Left lobe of liver (tissue), 2 donors: ENCODE measurements around the gene ENPP6. TPM values are rescaled to one million over a fixed set of nuclear protein-coding genes. Genes with fewer than 3 reads are reported as not detected.

Experiments used
- ATAC-seq: fragments of 200-7000 bp; cut with Tn5 transposase; one replicate; pipeline ENCODE4 v1.9.1; 2020; ENCODE audit warnings: mild to moderate bottlenecking, moderate library complexity
- DNase-seq: peaks from one replicate; pipeline ENCODE4 v3.0.0-alpha.2; 2020; ENCODE audit warnings: low spot score
- total RNA-seq: library from RNA; stranded (reverse); gene quantifications from one replicate; pipeline ENCODE4 v1.2.1, GENCODE V29; 2021
- donor health status: DM: no; HTN: no; CAD: no; lungs with moderate emphysema.
- donor health status: DM: no; HTN: yes; CAD: no.

ENPP6 gene
- total RNA-seq, 1 donor from 2014 or later = 0.05 TPM

DNA sequence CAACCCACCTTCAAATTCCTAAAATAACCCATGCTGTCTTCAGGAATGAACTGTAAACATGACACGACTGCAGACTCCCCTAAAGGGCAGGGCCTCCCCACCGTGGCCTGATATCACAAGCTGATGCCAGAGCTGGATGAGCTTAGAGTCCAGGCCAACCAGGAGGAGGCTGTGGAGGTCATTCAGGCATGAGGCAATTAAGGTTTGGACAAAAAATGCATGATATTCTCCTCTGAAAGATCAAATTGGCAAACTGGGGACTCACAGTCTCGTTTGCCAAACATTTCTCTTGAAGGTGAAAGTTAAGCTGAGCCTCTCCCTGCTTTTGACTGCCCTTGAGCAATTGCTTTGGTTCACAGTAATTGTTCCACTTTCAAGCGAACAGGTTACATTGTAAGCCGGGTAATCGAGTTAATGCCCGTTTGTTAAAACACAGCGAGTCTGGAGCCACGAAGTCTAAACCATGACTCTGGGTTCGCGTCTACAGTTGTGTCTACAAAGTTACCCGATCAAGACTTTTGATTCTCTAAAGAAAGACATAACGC lies 105.6 kb downstream of the ENPP6 start:
- peak; percentile 74 for DNase-seq
- ATAC-seq = peak; percentile 91

DNA sequence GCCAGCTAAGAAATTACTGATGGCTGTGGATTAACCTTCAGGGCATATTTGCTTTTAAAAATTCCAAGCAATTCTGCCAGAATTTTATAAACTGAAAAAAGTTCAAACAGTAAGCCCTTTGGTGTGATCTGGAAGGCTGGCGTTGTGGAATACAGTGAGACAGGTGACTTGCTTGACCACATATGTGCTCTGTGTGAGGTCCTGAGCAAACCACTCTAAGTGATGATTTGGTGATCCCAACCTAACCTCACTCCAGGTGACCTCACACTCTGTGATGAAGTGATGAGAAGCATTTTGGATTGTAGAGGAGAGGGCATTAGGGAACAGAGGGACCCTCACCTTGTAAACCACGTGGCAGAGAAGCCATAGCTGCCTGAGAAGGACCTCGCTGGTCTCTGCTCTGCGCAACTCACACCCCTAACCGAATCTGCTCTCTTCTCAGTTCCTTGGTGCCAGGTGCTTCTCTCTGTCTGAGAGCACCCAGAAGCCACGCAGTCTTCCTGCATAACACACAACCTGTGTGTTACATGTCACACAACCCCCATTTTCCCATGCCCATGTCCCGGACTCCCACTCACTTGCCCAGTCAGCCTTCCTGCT lies 106.3 kb downstream of the ENPP6 start:
- DNase-seq (no peak), ATAC-seq (peak; percentile 11)

DNA sequence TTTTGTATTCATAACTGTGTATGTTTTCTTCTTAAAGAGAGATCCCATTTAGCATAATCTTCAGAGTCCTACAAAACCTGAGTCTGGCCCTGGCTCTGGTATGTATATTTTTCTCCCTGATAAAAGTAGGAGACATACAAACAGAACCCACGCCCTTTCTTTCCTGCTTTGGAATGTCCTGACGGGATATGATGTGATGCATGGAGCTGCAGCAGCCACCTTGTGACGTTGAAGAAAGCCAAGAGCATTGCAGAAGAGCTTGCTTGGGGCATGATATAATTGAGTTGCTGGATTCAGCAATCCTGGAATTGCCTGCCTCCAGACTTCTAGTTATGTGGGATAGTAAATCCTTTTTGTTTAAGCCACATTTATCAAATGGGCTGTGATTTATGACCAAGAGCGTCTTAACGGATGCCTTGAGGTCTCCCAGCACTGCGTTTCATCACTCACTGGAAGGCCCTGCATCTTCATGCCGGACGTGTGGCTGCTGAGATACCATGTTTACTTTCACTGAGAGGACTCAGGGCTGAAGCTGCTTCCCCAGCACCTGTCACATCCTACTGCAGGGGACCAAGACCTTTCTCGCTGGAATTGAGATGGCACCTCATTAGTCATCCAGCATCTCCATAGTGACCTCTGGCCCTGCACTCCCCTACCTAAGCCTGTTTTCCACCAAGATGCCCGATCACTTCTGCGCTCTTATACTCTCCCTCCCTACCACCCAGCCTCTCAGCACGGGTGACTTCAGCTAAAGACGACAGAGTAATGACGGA lies 107.0 kb downstream of the ENPP6 start:
- DNase-seq (no peak), ATAC-seq (no peak)

DNA sequence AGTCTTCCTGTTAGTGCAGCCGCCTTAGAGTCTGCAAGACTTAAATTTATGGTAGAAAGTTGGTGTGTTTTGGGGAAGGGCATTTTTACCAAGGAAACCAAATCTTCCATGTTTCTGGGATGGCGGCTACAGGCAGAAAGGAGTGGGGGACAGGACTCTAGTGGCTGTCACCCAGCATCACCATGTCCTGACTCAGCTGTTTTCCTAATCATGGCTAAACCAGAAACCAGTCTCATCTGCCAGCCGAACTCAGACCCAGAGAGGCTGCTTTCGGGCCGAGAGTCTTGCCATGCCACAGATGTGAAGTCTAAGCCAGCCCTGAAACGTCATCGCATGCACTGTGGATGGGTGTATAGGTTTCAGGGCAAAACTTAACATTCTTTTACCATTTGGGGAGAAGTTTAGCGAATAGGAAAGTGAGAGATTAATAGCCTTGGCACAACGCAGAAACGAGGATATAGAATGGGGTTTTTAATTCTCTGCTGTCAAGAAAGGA lies 109.6 kb downstream of the ENPP6 start:
- ATAC-seq (no peak), DNase-seq (no peak)

DNA sequence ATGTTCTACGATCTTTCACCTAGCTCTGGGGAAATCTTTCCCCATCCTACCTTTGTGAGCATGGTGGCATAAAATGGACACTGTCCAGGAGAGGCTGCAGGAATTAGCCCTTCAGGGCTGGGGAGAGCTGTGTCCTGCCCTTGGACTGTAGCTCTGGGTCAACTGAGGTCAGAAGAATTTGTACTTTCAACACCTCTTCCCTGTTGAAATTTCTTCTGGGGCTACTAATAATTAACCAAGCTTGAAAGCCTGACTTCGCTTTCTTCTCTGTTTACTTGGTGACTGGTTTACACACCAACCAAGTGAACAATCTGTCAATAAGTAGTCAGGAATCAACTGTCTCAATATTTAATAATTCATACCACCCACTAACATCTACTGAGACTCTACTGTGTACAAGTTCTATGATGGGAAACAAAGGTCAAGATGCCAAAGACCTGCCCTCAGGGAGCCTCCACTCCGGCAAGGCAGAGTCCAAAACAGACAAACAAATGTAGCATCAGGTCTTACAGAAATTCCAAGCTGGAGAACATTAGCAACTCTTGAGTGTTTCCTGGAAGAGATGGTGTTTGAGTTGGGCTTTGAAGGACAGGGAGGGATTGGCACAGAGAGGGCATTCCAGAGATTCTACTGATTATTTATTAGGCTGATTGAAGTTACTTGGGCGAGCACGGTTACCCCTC lies 113.1 kb downstream of the ENPP6 start:
- peak; percentile 87 for ATAC-seq
- DNase-seq = peak; percentile 83

DNA sequence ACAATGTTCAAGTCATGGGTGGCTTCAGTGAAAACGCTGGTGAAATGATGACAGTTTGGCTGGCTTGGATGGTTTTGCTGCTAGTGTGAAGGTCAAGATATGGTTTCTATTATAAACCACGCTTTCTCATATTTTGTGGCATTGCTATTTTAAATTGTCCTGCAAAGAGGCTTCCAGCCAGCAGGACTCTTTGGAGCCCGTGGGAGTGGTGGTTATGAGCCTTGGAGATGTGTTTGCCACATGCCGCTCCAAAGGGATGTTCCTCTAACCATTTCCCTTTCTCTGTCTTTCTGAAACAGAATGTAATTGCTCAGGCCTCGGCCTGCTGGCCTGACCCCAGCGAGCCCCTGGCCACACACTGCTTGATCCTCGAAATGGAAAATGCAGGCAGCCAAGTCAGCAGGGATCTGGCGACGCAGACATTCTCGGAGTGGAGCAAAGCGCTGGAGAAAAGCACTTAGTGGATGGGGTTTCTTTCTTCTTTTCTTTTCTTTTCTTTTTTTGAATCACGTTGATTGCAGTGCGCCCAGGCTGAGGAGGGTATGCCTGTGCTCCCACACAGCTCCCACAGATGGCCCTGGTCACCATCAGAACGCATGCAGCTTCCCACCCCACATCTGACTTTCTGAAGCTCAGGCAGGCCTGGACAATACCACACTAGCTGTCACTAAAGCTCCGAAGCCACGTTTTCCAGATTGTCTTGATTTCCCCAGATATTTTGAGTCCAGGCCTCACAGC lies 114.0 kb downstream of the ENPP6 start:
- DNase-seq (no peak), ATAC-seq (peak; percentile 2)

DNA sequence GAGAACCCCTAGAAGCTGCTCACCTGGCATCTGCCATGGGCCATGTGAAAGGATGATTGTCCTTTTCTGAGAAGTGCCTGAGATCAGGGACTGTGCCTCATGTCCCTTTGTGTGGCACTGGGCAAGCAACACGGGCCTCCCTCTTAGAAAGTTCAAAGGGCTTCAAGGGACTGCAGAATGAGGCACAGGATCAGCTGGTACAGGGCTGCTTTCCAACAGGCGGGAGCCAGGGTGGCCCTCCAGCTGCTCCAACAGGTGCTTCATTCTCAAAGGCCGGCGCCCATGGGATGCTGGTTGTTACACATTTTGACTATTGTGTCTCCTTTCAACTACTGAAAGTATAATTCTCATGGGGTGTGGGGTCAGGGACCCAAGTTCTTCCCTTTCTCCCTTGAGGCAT lies 114.7 kb downstream of the ENPP6 start:
- DNase-seq (no peak), ATAC-seq (no peak)

DNA sequence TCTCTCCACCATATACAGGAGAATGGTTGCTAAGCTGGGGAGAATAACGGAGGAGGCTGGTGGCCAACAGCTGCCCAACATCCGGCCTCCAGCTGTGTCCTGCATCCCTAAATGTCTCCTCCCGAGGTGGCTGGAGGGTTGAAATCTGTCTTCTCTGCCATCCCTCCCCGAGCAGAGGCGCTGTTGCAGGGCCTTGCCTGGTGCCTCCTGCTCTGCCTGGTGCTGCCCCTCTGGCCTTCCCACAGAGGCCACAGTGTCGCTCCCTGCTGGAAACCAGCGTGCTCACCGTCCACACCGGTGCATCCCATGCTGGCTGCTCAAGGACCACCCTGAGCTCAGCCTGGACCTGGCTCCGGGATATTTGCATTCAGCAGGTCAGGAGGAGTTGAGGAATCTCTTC lies 115.2 kb downstream of the ENPP6 start:
- ATAC-seq = no peak
- no peak for DNase-seq

DNA sequence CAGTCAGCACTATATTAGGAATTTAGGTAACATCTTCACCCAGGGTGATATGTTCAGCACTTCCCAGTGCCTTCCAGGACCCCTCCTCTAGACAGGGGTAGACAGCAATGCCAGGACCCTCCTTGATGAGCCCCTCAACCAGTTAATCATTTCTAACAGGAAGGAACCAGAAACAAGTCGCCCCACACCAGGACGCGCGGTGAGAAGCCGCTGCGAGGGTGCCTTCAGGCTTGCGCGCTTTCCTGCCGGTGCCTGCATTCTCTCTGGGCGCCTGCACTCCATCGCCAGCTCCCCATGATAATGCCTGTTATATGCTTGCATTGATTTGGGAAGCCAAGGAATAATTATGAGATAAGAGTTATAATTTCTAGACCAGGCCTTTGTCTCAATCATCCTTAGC lies 116.0 kb downstream of the ENPP6 start:
- DNase-seq = no peak
- ATAC-seq = no peak

DNA sequence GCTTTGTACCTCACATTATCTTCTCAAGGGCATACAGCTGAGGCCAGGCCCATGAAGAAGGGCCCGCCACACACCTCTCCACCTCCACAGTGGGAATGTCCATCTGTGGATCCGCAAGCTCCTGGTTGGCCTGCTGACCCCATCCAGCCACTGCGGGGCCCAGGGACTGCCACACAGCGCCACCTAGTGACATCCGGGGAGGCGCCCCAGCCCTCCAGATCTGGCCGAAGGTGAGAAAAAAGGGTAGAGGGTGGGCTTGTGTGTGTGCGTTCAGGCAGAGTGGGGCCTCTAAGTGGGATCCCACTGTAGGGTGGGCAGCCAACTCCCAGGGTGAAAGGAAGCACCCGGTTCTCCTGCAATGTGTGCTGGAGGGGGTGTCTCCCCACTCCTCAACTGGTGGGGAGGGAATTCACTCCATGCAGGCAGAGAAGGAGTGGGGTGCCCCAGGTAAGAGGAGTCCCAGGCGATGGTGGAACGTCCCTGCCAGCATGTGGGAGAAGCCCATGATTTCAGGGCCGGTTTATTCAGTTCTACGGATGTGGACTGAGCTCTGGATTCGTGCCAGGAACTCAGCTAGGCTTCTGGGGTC lies 117.3 kb downstream of the ENPP6 start:
- ATAC-seq = peak; percentile 79
- DNase-seq = peak; percentile 76

DNA sequence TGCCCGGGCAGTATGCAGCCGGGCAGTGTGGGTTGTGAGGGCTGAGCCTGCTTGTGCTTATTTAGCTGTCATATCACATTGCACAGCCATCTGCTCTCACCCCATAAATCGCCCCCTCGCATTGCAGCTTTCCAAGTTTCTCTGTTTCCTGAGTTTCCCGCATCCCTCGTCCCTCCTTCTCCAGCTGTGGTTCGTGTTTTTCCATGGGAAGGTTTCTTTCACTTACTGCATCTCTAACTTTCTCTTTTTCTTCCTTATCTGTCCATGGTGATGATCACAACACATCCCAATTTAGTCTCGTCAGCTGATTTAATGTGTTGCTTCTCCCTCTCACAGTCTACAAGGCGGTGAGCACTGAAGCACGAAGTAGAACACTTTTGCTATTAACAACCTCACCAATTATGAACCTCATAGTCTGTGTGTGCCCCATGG lies 118.1 kb downstream of the ENPP6 start:
- ATAC-seq (no peak), DNase-seq (no peak)

DNA sequence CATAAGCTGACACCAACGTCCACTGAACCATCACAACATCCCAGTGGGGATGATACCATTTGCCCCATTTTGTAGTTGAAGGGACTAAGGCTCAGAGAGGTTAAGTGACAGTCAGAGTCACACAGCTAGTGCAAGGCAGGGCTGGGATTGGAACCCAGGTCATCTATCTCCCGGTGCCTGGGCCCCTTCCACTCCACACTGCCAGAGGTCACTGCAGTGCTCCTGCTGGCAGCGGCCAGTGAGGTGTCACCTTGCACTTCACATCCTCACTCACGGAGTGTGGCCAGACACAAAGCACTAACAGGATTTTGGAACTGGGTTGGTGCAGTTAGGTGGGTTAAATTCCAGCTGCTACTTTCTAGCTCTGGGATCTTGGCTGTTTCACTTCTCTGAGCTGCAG lies 118.7 kb downstream of the ENPP6 start:
- ATAC-seq (no peak), DNase-seq (no peak)

DNA sequence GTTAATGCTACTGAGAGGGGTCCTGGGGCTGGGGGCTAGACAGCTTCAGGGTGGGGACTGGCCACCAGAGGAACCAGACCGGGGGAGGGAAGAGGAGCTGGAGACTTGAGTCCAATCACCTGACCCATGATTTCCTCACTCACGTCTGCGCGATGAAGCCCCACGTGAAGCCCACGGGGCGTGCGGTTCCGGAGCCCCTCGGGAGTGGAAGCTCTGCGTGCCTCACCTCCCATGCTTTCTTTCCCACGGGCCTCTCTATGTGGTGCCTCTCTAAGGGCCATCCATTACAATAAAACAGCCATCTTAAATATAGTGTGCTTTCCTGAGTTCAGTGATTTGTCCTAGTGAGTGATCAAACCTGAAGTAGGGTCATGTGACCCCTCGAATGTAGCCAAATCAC lies 119.9 kb downstream of the ENPP6 start:
- ATAC-seq (no peak), DNase-seq (no peak)

DNA sequence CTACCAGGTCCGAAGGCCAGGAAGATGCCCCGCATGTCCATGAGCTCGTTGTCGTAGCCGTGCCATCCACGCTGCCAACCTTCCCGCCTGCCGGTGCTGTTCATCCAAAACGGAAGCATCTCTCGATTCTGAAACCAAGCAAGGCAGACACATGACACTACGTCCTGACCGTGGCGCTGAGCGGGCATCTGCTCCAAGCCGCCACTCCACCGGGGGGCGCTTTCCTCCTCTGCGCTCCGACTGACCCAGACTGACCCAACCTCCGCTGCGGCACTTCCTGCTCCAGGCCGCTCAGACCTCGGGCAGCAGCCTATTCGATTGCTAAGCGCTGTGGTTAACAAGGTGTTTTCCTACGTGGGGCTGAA lies 120.5 kb downstream of the ENPP6 start:
- DNase-seq = peak; percentile 57
- ATAC-seq = peak; percentile 43

DNA sequence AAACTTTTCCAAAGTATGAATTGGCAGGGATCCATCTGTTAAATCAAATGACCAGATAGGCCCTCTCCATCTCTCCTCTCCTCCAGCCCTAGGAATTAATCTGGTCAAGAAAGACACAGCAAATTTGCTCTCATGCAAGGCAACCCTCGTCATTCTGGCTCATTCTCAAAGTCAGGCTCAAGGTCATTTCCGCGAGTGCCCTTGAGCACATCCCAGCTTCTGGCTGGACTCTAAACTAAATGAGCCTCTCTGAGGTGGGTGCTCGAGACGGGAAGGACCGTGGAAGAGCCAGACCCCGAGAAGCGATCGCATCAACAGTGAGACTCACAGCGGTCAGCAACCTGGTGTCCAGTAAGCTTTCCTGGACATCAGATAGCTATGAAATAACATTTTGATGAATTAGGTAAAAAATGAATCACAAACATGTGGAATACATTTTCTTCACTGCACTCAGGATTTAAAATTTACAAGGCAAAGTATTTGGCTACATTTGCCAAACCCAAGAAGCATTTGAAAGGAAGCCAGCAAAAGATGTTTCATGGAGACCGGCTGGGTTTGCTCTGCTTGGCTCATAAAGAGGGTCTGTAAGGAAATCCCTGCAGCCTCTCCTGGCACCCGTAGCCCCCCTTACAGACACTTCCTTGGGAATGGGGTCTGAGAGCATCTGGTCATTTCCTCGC lies 121.0 kb downstream of the ENPP6 start:
- DNase-seq (no peak), ATAC-seq (no peak)

DNA sequence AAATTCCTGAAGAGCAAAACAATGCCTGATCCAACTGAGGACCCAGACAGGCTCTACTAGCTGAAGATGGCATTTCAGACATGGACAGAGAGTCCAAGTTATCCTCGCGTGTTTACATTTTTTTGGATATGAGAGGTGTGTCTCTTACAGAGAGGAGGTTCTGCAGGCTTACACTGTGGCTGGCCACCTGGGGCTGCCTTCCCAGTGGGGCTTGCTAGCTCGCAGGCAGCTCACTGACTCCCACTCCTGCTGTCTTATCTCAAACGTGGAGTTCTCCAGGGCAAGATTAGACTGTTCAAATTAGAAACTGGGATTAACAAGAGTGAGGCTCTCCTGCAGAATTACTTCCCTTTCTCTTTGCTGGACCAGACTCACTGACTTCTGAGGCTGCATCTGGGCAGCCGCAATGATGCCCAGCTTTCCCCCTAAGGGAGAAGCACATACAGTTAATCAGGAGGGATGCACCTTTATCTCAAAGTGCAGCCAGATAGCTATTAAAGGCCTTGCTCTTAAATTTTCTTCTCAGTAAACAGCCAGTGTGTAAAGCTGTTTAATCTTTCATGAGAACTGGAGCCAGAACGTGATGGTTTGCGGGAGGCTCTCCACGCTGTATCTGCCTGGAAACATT lies 123.0 kb downstream of the ENPP6 start:
- ATAC-seq (no peak), DNase-seq (no peak)

DNA sequence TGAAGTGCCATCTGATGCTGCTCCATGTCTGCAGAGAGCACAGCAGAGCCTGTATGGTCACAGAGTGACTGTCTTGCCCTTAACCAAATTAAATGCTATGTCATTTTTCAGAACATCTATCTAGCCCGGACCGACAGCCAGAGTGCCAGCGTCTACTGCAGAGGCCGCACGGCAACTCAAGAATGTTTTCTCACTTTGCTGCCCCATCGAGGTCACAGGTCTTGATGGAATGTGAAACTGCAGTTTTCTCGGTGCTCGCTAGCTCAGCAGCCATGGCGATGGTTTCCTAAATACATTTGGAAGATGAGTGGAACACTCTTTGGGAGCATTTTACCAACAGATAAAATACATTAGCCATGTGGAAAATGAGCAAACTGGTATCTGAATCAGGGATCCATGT lies 125.7 kb downstream of the ENPP6 start:
- DNase-seq (no peak), ATAC-seq (no peak)

DNA sequence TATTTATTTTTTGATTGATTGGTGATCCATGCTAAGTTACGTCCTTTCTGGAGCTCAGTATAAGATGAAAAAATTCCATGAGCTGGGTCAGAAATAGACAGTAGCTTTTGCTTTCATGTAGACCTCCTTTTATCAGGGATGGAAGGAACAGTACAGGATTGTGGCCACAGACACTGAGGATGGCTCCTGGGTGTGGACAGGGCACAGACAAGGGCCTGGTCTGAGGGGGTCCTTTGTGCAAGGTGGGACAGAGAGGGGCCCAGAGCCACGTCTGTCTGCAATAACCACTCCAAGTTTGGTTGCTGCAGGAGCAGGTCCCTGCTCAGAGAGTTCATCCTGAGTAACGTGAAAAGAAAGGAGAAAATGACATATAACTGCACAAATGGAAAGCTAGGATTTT lies 127.1 kb downstream of the ENPP6 start:
- DNase-seq = no peak
- ATAC-seq = no peak

DNA sequence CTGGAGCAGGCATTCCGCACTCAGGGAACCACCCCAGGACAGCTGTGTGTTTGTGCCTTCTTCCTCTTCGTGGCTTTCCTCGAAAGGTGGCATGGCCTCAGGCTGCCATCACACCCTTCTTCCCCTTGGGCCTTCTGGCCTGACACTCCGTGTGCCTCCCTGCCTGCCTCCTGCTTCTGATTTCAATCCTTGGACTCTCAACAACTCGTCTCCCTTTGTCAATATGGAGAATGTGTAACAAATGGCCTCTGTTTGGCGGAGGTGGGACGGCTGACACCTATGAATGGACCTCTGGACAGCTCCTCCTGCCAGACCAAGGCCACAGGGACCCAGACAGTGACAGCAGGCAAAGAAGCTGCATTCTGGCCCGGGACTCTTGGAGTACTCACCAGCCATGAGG lies 137.0 kb downstream of the ENPP6 start:
- ATAC-seq = no peak
- no peak for DNase-seq
